SK-N-SH treated with all-trans-retinoic acid at 6 μM for 48 hours (cell line): ENCODE data around the gene PIK3R6.
A peak's percentile ranks its signal among the peaks of the same experiment; 100 is the strongest.

ENCODE experiments used
- ATAC-seq: fragments of 200-7000 bp; cut with Tn5 transposase; 3 replicates; pipeline ENCODE4 v1.9.1; 2020; ENCODE audit warnings: mild to moderate bottlenecking, moderate library complexity
- ARNTL ChIP-seq: fragments of 450-650 bp; formaldehyde crosslinking; IDR thresholded peaks from 2 replicates; pipeline ENCODE4 v1.5.0; 2020; ENCODE audit warnings: low read depth, mild to moderate bottlenecking, moderate library complexity, borderline replicate concordance
- BACH2 ChIP-seq: fragments of 250-450 bp; sonication (Bioruptor Pico); IDR thresholded peaks from 2 replicates; pipeline ENCODE4 v1.9.0; 2021; ENCODE audit warnings: mild to moderate bottlenecking, borderline replicate concordance
- CREB5 ChIP-seq: fragments of 250-450 bp; sonication (Bioruptor Pico); IDR thresholded peaks from 2 replicates; pipeline ENCODE4 v1.5.1; 2020; ENCODE audit warnings: low read depth, mild to moderate bottlenecking, moderate library complexity
- CSRNP3 ChIP-seq: fragments of 250-450 bp; sonication (Bioruptor Pico); IDR thresholded peaks from 2 replicates; pipeline ENCODE4 v1.5.1; 2021; ENCODE audit warnings: mild to moderate bottlenecking, moderate library complexity
- ESRRG ChIP-seq: fragments of 250-450 bp; sonication (Bioruptor Pico); IDR thresholded peaks from 2 replicates; pipeline ENCODE4 v1.6.1; 2021; ENCODE audit warnings: mild to moderate bottlenecking
- ISL1 ChIP-seq: fragments of 250-450 bp; sonication (Bioruptor Pico); IDR thresholded peaks from 2 replicates; pipeline ENCODE4 v2.1.2; 2022; ENCODE audit warnings: mild to moderate bottlenecking, moderate library complexity
- OSR1 ChIP-seq: fragments of 250-450 bp; sonication (Bioruptor Pico); IDR thresholded peaks from 2 replicates; pipeline ENCODE4 v1.8.0; 2022; ENCODE audit warnings: moderate library complexity, mild to moderate bottlenecking, inconsistent platforms
- PATZ1 ChIP-seq: fragments of 250-450 bp; sonication (Bioruptor Pico); IDR thresholded peaks from 2 replicates; pipeline ENCODE4 v1.8.0; 2020; ENCODE audit warnings: mild to moderate bottlenecking, moderate library complexity, borderline replicate concordance
- PPARA ChIP-seq: fragments of 250-450 bp; sonication (Bioruptor Pico); IDR thresholded peaks from 2 replicates; pipeline ENCODE4 v1.5.0; 2020; ENCODE audit warnings: mild to moderate bottlenecking, borderline replicate concordance
- RARB ChIP-seq: fragments of 250-450 bp; sonication (Bioruptor Pico); IDR thresholded peaks from 2 replicates; pipeline ENCODE4 v1.8.0; 2021; ENCODE audit warnings: mild to moderate bottlenecking, moderate library complexity
- SNAI2 ChIP-seq: fragments of 250-450 bp; sonication (Bioruptor Pico); IDR thresholded peaks from 2 replicates; pipeline ENCODE4 v1.5.0; 2020; ENCODE audit warnings: mild to moderate bottlenecking, moderate library complexity
- TCF4 ChIP-seq: fragments of 250-450 bp; sonication (Bioruptor Pico); IDR thresholded peaks from 2 replicates; pipeline ENCODE4 v1.8.0; 2021; ENCODE audit warnings: mild to moderate bottlenecking, moderate library complexity, borderline replicate concordance
- TOX ChIP-seq: fragments of 250-450 bp; sonication (Bioruptor Pico); IDR thresholded peaks from 2 replicates; pipeline ENCODE4 v1.8.0; 2021; ENCODE audit warnings: mild to moderate bottlenecking, moderate library complexity, borderline replicate concordance
- TSHZ2 ChIP-seq: fragments of 250-450 bp; sonication (Bioruptor Pico); IDR thresholded peaks from 2 replicates; pipeline ENCODE4 v1.5.0; 2020; ENCODE audit warnings: mild to moderate bottlenecking, moderate library complexity
- ZC3H10 ChIP-seq: fragments of 250-450 bp; sonication (Bioruptor Pico); IDR thresholded peaks from 2 replicates; pipeline ENCODE4 v1.5.1; 2021; ENCODE audit warnings: mild to moderate bottlenecking, moderate library complexity
- ZFP3 ChIP-seq: fragments of 250-450 bp; sonication (Bioruptor Pico); IDR thresholded peaks from 2 replicates; pipeline ENCODE4 v1.5.0; 2020; ENCODE audit warnings: mild to moderate bottlenecking, moderate library complexity
- ZFP30 ChIP-seq: fragments of 450-650 bp; formaldehyde crosslinking; IDR thresholded peaks from 2 replicates; pipeline ENCODE4 v1.5.0; 2022; ENCODE audit warnings: mild to moderate bottlenecking, moderate library complexity
- ZNF565 ChIP-seq: fragments of 450-650 bp; formaldehyde crosslinking; conservative IDR thresholded peaks from 2 replicates; pipeline ENCODE4 v1.5.0; 2020; ENCODE audit warnings: low read depth, mild to moderate bottlenecking, moderate library complexity
- ZNF70 ChIP-seq: fragments of 450-650 bp; formaldehyde crosslinking; IDR thresholded peaks from 2 replicates; pipeline ENCODE4 v1.5.0; 2020; ENCODE audit warnings: mild to moderate bottlenecking, moderate library complexity
- ZNF8 ChIP-seq: fragments of 450-650 bp; formaldehyde crosslinking; IDR thresholded peaks from 2 replicates; pipeline ENCODE4 v1.5.0; 2020; ENCODE audit warnings: mild to moderate bottlenecking, moderate library complexity

PIK3R6 gene

GRCh38 chr17:8894673-8895578 is 27.5 kb upstream of the PIK3R6 start:
- TF ChIP-seq TSHZ2 (CRISPR knock-in tag) (no peak), ZC3H10 (CRISPR knock-in tag) (no peak), ZNF70 (CRISPR knock-in tag) (no peak), TOX (CRISPR knock-in tag) (no peak), ISL1 (no peak), ZFP3 (CRISPR knock-in tag) (no peak)

GRCh38 chr17:8894202-8894671 is 26.8 kb upstream of the PIK3R6 start:
- TF ChIP-seq OSR1 (CRISPR knock-in tag) = no peak
- no peak for TF ChIP-seq RARB (CRISPR knock-in tag)
- no peak for TF ChIP-seq ZFP3 (CRISPR knock-in tag)
- ATAC-seq = peak; percentile 60

More at GRCh38 chr17:8894673-8895578, 27.5 kb upstream of the PIK3R6 start:
- peak; percentile 95 for ATAC-seq

- no peak for ATAC-seq
- TF ChIP-seq ZFP30 (CRISPR knock-in tag) = no peak
- TF ChIP-seq PPARA (CRISPR knock-in tag) = no peak
- no peak for TF ChIP-seq ESRRG (CRISPR knock-in tag)
- TF ChIP-seq CSRNP3 = no peak
Measured at GRCh38 chr17:8893621-8894201, 26.2 kb upstream of the PIK3R6 start.

GRCh38 chr17:8893059-8893458 is 25.6 kb upstream of the PIK3R6 start:
- no peak for ATAC-seq
- TF ChIP-seq ZNF8 (CRISPR knock-in tag) = no peak

- TF ChIP-seq SNAI2 (CRISPR knock-in tag) (no peak), ARNTL (CRISPR knock-in tag) (no peak), ZFP30 (CRISPR knock-in tag) (no peak), CREB5 (no peak), ZNF8 (CRISPR knock-in tag) (no peak), TCF4 (CRISPR knock-in tag) (no peak), BACH2 (CRISPR knock-in tag) (no peak), ZNF565 (CRISPR knock-in tag) (no peak), PATZ1 (CRISPR knock-in tag) (no peak), PPARA (CRISPR knock-in tag) (no peak), ZFP3 (CRISPR knock-in tag) (no peak), TOX (CRISPR knock-in tag) (no peak), CSRNP3 (no peak)
- TF ChIP-seq, all 23 proteins: peak for 0
- no peak for ATAC-seq
Measured at GRCh38 chr17:8892338-8892690, 24.8 kb upstream of the PIK3R6 start.
